ENCODE data around the gene DNAJC1.

DNAJC1 gene

GRCh38 chr10:21843645-21844044, 159.9 kb downstream of the DNAJC1 start:
- TF ChIP-seq NFIC (IDR thresholded peaks at IDR 0.05) = no peak
- TF ChIP-seq CEBPB (IDR thresholded peaks at IDR 0.05) = no peak
- TF ChIP-seq USF1 (IDR thresholded peaks at IDR 0.05) = no peak
- no peak for TF ChIP-seq RAD21 (IDR thresholded peaks at IDR 0.05; ENCODE audit: low read depth)

- TF ChIP-seq NFIC (IDR thresholded peaks at IDR 0.05) (no peak), EP300 (IDR thresholded peaks at IDR 0.05; ENCODE audit: borderline replicate concordance) (no peak), CEBPB (IDR thresholded peaks at IDR 0.05) (no peak), TCF12 (IDR thresholded peaks at IDR 0.05; ENCODE audit: low read depth) (no peak), TEAD4 (IDR thresholded peaks at IDR 0.05) (no peak), EGR1 (IDR thresholded peaks at IDR 0.05) (no peak), TAF1 (IDR thresholded peaks at IDR 0.05; ENCODE audit: low read depth) (no peak), FOXM1 (IDR thresholded peaks at IDR 0.05; ENCODE audit: borderline replicate concordance, low read depth) (no peak), REST (IDR thresholded peaks at IDR 0.05; ENCODE audit: low read depth) (no peak), RAD21 (IDR thresholded peaks at IDR 0.05; ENCODE audit: low read depth) (no peak), ZBTB7A (IDR thresholded peaks at IDR 0.05; ENCODE audit: low read depth) (no peak), USF1 (IDR thresholded peaks at IDR 0.05) (no peak), CREB1 (IDR thresholded peaks at IDR 0.05; ENCODE audit: low read depth) (no peak)
Measured at GRCh38 chr10:21832821-21833130, 170.8 kb downstream of the DNAJC1 start.

DNA sequence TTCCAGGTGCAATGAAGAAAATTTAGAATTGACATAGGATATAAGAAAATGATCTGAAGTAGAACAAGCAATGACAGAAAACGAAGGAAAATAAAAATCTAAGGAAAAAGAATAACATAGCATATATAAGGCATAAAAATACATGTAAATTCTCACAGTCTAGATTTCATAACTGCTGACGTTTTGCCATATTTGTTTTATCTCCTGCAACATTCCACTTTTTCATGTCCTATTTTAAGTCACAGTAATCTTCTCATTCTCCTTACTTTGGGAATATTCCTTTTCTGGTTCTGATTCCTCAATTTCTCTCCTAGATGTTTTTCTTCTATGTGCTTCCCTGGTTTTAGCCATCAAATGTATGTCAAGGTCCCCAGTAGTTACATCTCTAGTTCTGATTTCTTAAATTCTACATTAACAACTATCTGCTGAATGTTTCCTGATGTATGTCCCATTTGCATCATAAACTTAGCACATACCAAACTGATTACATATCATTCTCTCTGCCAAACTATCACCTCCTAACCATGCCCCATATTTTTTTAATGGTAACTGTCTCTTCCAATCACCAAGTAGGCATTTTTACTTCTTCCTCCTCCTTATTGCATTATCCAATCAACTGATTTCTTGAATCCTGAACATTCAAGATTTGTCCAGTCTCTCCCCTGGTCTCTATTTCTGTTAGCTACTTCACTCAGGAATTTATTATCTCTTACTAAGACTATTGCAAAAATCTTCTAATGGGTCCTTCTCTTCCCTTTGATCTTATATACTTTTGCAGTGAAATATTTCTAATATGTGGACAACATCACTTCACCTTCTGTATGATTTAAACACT, 171.3 kb downstream of the DNAJC1 start:
- TF ChIP-seq CEBPB (IDR thresholded peaks at IDR 0.05) (no peak), TCF12 (IDR thresholded peaks at IDR 0.05; ENCODE audit: low read depth) (no peak), YY1 (IDR thresholded peaks at IDR 0.05; ENCODE audit: low read depth) (no peak), NFIC (IDR thresholded peaks at IDR 0.05) (no peak), RAD21 (IDR thresholded peaks at IDR 0.05; ENCODE audit: low read depth) (no peak), REST (IDR thresholded peaks at IDR 0.05; ENCODE audit: low read depth) (no peak), USF1 (IDR thresholded peaks at IDR 0.05) (no peak), FOXM1 (IDR thresholded peaks at IDR 0.05; ENCODE audit: borderline replicate concordance, low read depth) (no peak), TEAD4 (IDR thresholded peaks at IDR 0.05) (no peak), EP300 (IDR thresholded peaks at IDR 0.05; ENCODE audit: borderline replicate concordance) (no peak), MAX (IDR thresholded peaks at IDR 0.05) (no peak), TAF1 (IDR thresholded peaks at IDR 0.05; ENCODE audit: low read depth) (no peak), ZBTB7A (IDR thresholded peaks at IDR 0.05; ENCODE audit: low read depth) (no peak)

- TF ChIP-seq ZBTB7A (IDR thresholded peaks at IDR 0.05; ENCODE audit: low read depth) (no peak), EP300 (IDR thresholded peaks at IDR 0.05; ENCODE audit: borderline replicate concordance) (no peak), TEAD4 (IDR thresholded peaks at IDR 0.05) (no peak), TAF1 (IDR thresholded peaks at IDR 0.05; ENCODE audit: low read depth) (no peak), YY1 (IDR thresholded peaks at IDR 0.05; ENCODE audit: low read depth) (no peak), FOXM1 (IDR thresholded peaks at IDR 0.05; ENCODE audit: borderline replicate concordance, low read depth) (no peak), TCF12 (IDR thresholded peaks at IDR 0.05; ENCODE audit: low read depth) (no peak), CREB1 (IDR thresholded peaks at IDR 0.05; ENCODE audit: low read depth) (no peak), CEBPB (IDR thresholded peaks at IDR 0.05) (no peak), RAD21 (IDR thresholded peaks at IDR 0.05; ENCODE audit: low read depth) (no peak), USF1 (IDR thresholded peaks at IDR 0.05) (no peak), EGR1 (IDR thresholded peaks at IDR 0.05) (no peak)
Measured at GRCh38 chr10:21830037-21830436, 173.5 kb downstream of the DNAJC1 start.

DNA sequence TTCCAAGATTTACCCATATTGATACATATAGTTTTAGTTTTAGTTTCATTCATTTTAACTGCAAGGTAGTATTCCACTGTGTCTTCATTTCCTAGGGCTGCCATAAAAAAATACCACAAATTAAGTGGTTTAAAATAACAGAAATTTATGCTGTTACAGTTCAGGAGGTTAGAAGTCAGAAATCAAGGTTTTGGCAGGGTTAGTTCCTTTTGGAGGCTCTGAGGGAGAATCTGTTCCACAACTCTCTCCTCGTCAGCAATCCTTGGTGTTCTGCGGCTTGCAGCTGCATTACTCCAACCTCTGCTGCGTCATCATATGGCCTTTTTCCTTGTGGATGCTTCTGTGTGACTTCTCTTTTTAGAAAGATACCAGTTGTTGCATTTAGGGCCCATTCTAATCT, 176.2 kb downstream of the DNAJC1 start:
- no peak for TF ChIP-seq MAX (IDR thresholded peaks at IDR 0.05)
- no peak for TF ChIP-seq USF1 (IDR thresholded peaks at IDR 0.05)
- TF ChIP-seq TCF12 (IDR thresholded peaks at IDR 0.05; ENCODE audit: low read depth) = no peak
- TF ChIP-seq EP300 (IDR thresholded peaks at IDR 0.05; ENCODE audit: borderline replicate concordance) = no peak
- TF ChIP-seq RAD21 (IDR thresholded peaks at IDR 0.05; ENCODE audit: low read depth) = no peak
- no peak for TF ChIP-seq NFIC (IDR thresholded peaks at IDR 0.05)
- TF ChIP-seq CEBPB (IDR thresholded peaks at IDR 0.05) = no peak
- no peak for TF ChIP-seq ZBTB7A (IDR thresholded peaks at IDR 0.05; ENCODE audit: low read depth)
- no peak for TF ChIP-seq CREB1 (IDR thresholded peaks at IDR 0.05; ENCODE audit: low read depth)
- no peak for TF ChIP-seq EGR1 (IDR thresholded peaks at IDR 0.05)
- TF ChIP-seq FOXM1 (IDR thresholded peaks at IDR 0.05; ENCODE audit: borderline replicate concordance, low read depth) = no peak
- TF ChIP-seq YY1 (IDR thresholded peaks at IDR 0.05; ENCODE audit: low read depth) = no peak

Data from Ishikawa (cell line).